Heart left ventricle (tissue), 16 donors: ENCODE results near the gene FABP1. TPM values are rescaled to one million over a fixed set of nuclear protein-coding genes. Genes with fewer than 3 reads are reported as not detected.

Experiments used
- ATAC-seq, 4 donors: fragments of 200-7000 bp; cut with Tn5 transposase; one replicate each; pipeline ENCODE4 v1.9.1; 2020 to 2022; ENCODE audit warnings: moderate library complexity in 4 of 4, mild to moderate bottlenecking in 3 of 4, moderate number of reproducible peaks in 1 of 4
- DNase-seq, 5 donors: peaks; one replicate each; pipeline ENCODE4 v3.0.0-alpha.2; 2020
- H3K27ac ChIP-seq, 12 donors: fragments of 200-600 bp; sonication (generic) in 4 of 12; one replicate each; pipeline versions ENCODE4 v1.5.0 to v1.8.0; 2016 to 2022; ENCODE audit warnings: mild to moderate bottlenecking in 2 of 12
- H3K27me3 ChIP-seq, 9 donors: fragments of 200-600 bp; sonication (generic) in 2 of 9; one replicate each; pipeline versions ENCODE4 v1.5.1 to v1.8.0; 2016 to 2022; ENCODE audit warnings: mild to moderate bottlenecking in 3 of 9
- H3K36me3 ChIP-seq, 9 donors: fragments of 200-600 bp; sonication (generic) in 2 of 9; one replicate each; pipeline versions ENCODE4 v1.5.0 to v1.8.0; 2018 to 2022; ENCODE audit warnings: mild to moderate bottlenecking in 2 of 9
- H3K4me1 ChIP-seq, 12 donors: fragments of 200-600 bp; sonication (generic) in 4 of 12; one replicate each; pipeline versions ENCODE4 v1.5.0 to v1.8.0; 2016 to 2022; ENCODE audit warnings: mild to moderate bottlenecking in 3 of 12
- H3K4me3 ChIP-seq, 12 donors: fragments of 200-600 bp; sonication (generic) in 4 of 12; one replicate each; pipeline versions ENCODE4 v1.5.0 to v1.8.0; 2017 to 2022; ENCODE audit warnings: mild to moderate bottlenecking in 9 of 12, moderate library complexity in 4 of 12
- H3K9me3 ChIP-seq, 12 donors: fragments of 200-600 bp; sonication (generic) in 4 of 12; one replicate each; pipeline versions ENCODE4 v1.5.0 to v1.8.0; 2016 to 2022; ENCODE audit warnings: mild to moderate bottlenecking in 1 of 12
- POLR2A ChIP-seq, 2 donors: fragments of 450-650 bp; IDR thresholded peaks; one replicate each; pipeline ENCODE4 v1.6.1; 2017; ENCODE audit warnings: antibody characterized with exemption in 2 of 2, mild to moderate bottlenecking in 2 of 2, moderate library complexity in 2 of 2
- WGBS, 4 donors: extraction: QIAGEN DNeasy Blood & Tissue Kit in 2 of 4; methylation state at CpG; one replicate each; pipeline versions ENCODE4 v1.1.5 to v1.1.7; 2013 to 2018; 5-methylcytosine and 5-hydroxymethylcytosine counted together
- intact Hi-C, 10 donors: fragments of 100-400 bp; cut with DNase I; formaldehyde crosslinking; loops; one replicate each; pipeline versions ENCODE4 v1.11.1 to v1.14.2; 2022
- polyA plus RNA-seq, 2 donors: library from polyadenylated mRNA; stranded (reverse); fragments of 200-250 nt; gene quantifications; one replicate each; pipeline ENCODE4 v1.2.3, GENCODE V29; 2013
- total RNA-seq, 9 donors: library from RNA; depleted of rRNA in 2 of 9; stranded (reverse); fragments of >200 nt in 2 of 9; fragmentation: NEBNext Ultra II Directional in 3 of 9; extraction: Animal tissue kit (Norgen Biotek cat#: 25700) in 3 of 9; gene quantifications; one replicate each; pipeline versions ENCODE4 v1.1.0 to v1.2.4, GENCODE V29; 2016 to 2023
- TF ChIP-seq, protein P1 (sequence below), 12 donors: fragments of 200-600 bp; sonication (generic) in 4 of 12; IDR thresholded peaks; one replicate each; pipeline versions ENCODE4 v1.5.0 to v1.8.0; 2018 to 2022; ENCODE audit warnings: antibody characterized with exemption in 12 of 12, mild to moderate bottlenecking in 5 of 12
- donor health status: ischemic (EF 13 %, LVEDD 7.1; RV severe dilation, severe dysfunction).
- donor health status: healthy with polysubstance abuse.
- donor health status: DM: no; HTN: yes; CAD: no.
- donor health status: DM: no; HTN: no; CAD: no.
- donor health status: ischemic (EF 25% LVEDD 6.9; RV normal size, moderate dysfunction).
- donor health status: ischemic (EF 25% LVEDD 5.7; RV mildly dilated, moderate dysfunction).
- donor health status: healthy.
- donor health status: DM: yes; HTN: yes; CAD: no.
- donor health status: ischemic (EF 35%, LVEDD 5.7; RV mildly dilated, moderate dysfunction).
- donor health status: nonischemic (EF 11% LVEDD 7.7; RV severe dilation, severe dysfunction).
- donor health status: DM: yes; HTN: yes; CAD: no.
- donor health status: PGD.
- donor health status: ischemic (EF 29% LVEDD 5.4; RV normal size, mild dysfunction).
- donor health status: nonischemic (EF 23%, LVEDD 6.1; RV moderate dilation, normal function).

FABP1 gene
- total and polyA plus RNA-seq, 11 donors: 0.99 to 1.2 TPM; not detected in 9

- no peaks in the 10 kb centered on the region for H3K27me3 ChIP-seq
- 90 to 98% (median 94%) methylated on average over 2 of the region's 2 CpGs for WGBS, 4 donors
Measured at GRCh38 chr2:88085099-88085498, 42.8 kb downstream of the FABP1 start.

GRCh38 chr2:88082781-88083180, 45.1 kb downstream of the FABP1 start:
- TF ChIP-seq, protein P1, sequence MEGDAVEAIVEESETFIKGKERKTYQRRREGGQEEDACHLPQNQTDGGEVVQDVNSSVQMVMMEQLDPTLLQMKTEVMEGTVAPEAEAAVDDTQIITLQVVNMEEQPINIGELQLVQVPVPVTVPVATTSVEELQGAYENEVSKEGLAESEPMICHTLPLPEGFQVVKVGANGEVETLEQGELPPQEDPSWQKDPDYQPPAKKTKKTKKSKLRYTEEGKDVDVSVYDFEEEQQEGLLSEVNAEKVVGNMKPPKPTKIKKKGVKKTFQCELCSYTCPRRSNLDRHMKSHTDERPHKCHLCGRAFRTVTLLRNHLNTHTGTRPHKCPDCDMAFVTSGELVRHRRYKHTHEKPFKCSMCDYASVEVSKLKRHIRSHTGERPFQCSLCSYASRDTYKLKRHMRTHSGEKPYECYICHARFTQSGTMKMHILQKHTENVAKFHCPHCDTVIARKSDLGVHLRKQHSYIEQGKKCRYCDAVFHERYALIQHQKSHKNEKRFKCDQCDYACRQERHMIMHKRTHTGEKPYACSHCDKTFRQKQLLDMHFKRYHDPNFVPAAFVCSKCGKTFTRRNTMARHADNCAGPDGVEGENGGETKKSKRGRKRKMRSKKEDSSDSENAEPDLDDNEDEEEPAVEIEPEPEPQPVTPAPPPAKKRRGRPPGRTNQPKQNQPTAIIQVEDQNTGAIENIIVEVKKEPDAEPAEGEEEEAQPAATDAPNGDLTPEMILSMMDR (IDR thresholded peaks at IDR 0.05): no peak
- no peak for TF ChIP-seq POLR2A (IDR thresholded peaks at IDR 0.05)
- Histone ChIP-seq H3K27me3 (no peaks in the 10 kb centered on the region), H3K9me3 (no peaks in the 10 kb centered on the region), H3K36me3 (peaks cover 0 to 32% (median 6%) of the 10 kb centered on the region in 9 donors), H3K4me3 (no peak overlapping the region), H3K27ac (peak overlapping the region in 2 of 12 donors; percentile 12 to 47), H3K4me1 (peaks cover 0 to 45% (median 10%) of the 10 kb centered on the region in 12 donors)
- 85 to 91% (median 88%) methylated on average over 1 of the region's 1 CpG for WGBS, 4 donors
- ATAC-seq (no peak), DNase-seq (no peak)
- intact Hi-C loops: no loop called here

More at GRCh38 chr2:88085099-88085498, 42.8 kb downstream of the FABP1 start:
- ATAC-seq (no peak), DNase-seq (no peak)
- no peak for TF ChIP-seq POLR2A (IDR thresholded peaks at IDR 0.05)
- TF ChIP-seq, protein P1 (IDR thresholded peaks at IDR 0.05): no peak
- intact Hi-C loops: no loop called here
- Histone ChIP-seq H3K4me1 (peaks cover 0 to 22% (median 8%) of the 10 kb centered on the region in 12 donors), H3K36me3 (peaks cover 0 to 51% (median 6%) of the 10 kb centered on the region in 9 donors), H3K9me3 (no peaks in the 10 kb centered on the region), H3K27ac (no peak overlapping the region), H3K4me3 (no peak overlapping the region)

DNA sequence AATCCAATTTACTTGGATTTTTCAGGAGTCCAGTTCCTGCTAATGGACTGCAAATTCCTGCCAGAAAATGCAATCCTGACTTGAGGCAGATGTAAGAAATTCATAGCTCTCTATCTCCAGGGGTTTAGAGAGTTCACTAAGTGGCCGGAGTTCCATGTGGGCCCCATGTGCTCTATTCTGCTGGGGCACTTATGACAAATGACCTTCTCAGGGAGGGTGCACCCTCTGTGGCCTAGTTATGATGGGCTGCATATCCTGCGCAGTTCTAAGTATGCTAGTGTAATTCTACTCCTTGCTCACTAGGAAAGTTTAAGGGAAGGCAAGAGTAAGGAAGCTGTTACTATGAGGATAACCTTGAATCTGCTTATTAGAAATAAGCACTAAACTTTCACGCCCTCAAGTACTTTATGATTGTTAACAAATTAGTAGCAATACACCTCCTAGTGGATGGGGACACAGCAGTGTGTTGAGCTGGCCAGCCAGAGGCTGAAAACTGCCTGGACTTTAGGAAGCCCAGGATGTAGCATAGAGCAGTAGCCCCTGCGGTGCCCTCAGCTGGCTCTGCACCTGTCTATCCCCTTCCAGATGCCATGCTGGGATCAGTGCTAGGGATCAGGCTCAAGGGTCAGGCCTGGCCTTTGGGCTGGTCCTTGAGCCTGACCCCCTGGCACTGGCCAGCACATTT, 45.8 kb downstream of the FABP1 start:
- 35 to 68% (median 61%) methylated on average over 4 of the region's 4 CpGs for WGBS, 4 donors
- ATAC-seq: peak in 3 of 4 donors; percentile 28 to 63 (median 58)
- Histone ChIP-seq H3K27me3 (no peaks in the 10 kb centered on the region), H3K36me3 (peaks cover 0 to 25% (median 6%) of the 10 kb centered on the region in 9 donors), H3K9me3 (no peaks in the 10 kb centered on the region), H3K4me1 (peaks cover 0 to 48% (median 10%) of the 10 kb centered on the region in 12 donors), H3K27ac (peak overlapping the region in 5 of 12 donors; percentile 12 to 47 (median 47)), H3K4me3 (no peak overlapping the region)
- intact Hi-C loops: no loop called here
- TF ChIP-seq, protein P1 (IDR thresholded peaks at IDR 0.05): no peak
- TF ChIP-seq POLR2A (IDR thresholded peaks at IDR 0.05): no peak
- no peak for DNase-seq

DNA sequence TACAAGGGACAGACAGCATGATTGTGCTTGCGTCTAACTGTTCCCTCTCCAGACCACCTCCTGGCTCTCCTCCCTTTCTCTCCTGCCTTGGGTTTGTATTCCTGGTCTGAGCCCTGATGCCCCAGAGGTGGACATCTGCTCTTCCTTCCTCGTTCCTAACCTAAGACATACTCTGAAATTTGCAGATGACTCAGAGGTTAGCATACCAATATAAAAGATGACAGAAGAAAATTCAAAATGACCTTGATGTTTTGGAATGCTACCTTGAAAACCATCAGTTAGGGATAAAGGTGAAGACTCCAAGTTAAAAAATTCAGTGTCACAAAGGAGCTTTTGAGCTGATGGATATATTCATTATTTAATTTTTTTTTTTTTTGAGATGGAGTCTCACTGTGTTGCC, 47.3 kb downstream of the FABP1 start:
- WGBS, 4 donors: 49 to 59% (median 52%) methylated on average over 2 of the region's 2 CpGs
- H3K4me1 ChIP-seq: peaks cover 0 to 55% (median 15%) of the 10 kb centered on the region in 12 donors
- H3K27ac ChIP-seq: peak overlapping the region in 3 of 12 donors; percentile 13 to 41 (median 24)

More for the DNA sequence above, 47.3 kb downstream of the FABP1 start:
- Histone ChIP-seq H3K27me3 (no peaks in the 10 kb centered on the region), H3K36me3 (peaks cover 0 to 14% (median 3%) of the 10 kb centered on the region in 9 donors), H3K9me3 (no peaks in the 10 kb centered on the region), H3K4me3 (no peak overlapping the region)
- intact Hi-C loops: no loop called here
- peak in 3 of 4 donors; percentile 24 to 41 (median 34) for ATAC-seq
- no peak for DNase-seq
- no peak for TF ChIP-seq POLR2A (IDR thresholded peaks at IDR 0.05)
- TF ChIP-seq, protein P1 (IDR thresholded peaks at IDR 0.05): no peak
